Ishikawa (cell line): ENCODE data around the gene ALDH3A1.

ENCODE experiments used
- CEBPB ChIP-seq: IDR thresholded peaks from 2 replicates; pipeline ENCODE4 v1.6.1; 2012
- CREB1 ChIP-seq: IDR thresholded peaks from 2 replicates; pipeline ENCODE4 v1.6.1; 2012; ENCODE audit warnings: low read depth
- EGR1 ChIP-seq: IDR thresholded peaks from 2 replicates; pipeline ENCODE4 v1.6.1; 2012
- EP300 ChIP-seq: IDR thresholded peaks from 2 replicates; pipeline ENCODE4 v1.6.1; 2012; ENCODE audit warnings: borderline replicate concordance
- FOXM1 ChIP-seq: IDR thresholded peaks from 2 replicates; pipeline ENCODE4 v1.6.1; 2012; ENCODE audit warnings: low read depth, borderline replicate concordance
- MAX ChIP-seq: IDR thresholded peaks from 2 replicates; pipeline ENCODE4 v1.6.1; 2012
- NFIC ChIP-seq: IDR thresholded peaks from 2 replicates; pipeline ENCODE4 v1.6.1; 2012
- RAD21 ChIP-seq: IDR thresholded peaks from 2 replicates; pipeline ENCODE4 v1.6.1; 2012; ENCODE audit warnings: low read depth
- TAF1 ChIP-seq: IDR thresholded peaks from 2 replicates; pipeline ENCODE4 v1.6.1; 2012; ENCODE audit warnings: low read depth, mild to moderate bottlenecking
- TCF12 ChIP-seq: IDR thresholded peaks from 2 replicates; pipeline ENCODE4 v1.6.1; 2012; ENCODE audit warnings: low read depth
- TEAD4 ChIP-seq: IDR thresholded peaks from 2 replicates; pipeline ENCODE4 v1.6.1; 2012
- USF1 ChIP-seq: IDR thresholded peaks from 2 replicates; pipeline ENCODE4 v1.6.1; 2012
- YY1 ChIP-seq: IDR thresholded peaks from 2 replicates; pipeline ENCODE4 v1.6.1; 2012; ENCODE audit warnings: low read depth
- ZBTB7A ChIP-seq: IDR thresholded peaks from 2 replicates; pipeline ENCODE4 v1.6.1; 2012; ENCODE audit warnings: low read depth
- TF ChIP-seq, protein P1 (sequence below): IDR thresholded peaks from 2 replicates; pipeline ENCODE4 v1.6.1; 2012; ENCODE audit warnings: low read depth, mild to moderate bottlenecking

ALDH3A1 gene

DNA sequence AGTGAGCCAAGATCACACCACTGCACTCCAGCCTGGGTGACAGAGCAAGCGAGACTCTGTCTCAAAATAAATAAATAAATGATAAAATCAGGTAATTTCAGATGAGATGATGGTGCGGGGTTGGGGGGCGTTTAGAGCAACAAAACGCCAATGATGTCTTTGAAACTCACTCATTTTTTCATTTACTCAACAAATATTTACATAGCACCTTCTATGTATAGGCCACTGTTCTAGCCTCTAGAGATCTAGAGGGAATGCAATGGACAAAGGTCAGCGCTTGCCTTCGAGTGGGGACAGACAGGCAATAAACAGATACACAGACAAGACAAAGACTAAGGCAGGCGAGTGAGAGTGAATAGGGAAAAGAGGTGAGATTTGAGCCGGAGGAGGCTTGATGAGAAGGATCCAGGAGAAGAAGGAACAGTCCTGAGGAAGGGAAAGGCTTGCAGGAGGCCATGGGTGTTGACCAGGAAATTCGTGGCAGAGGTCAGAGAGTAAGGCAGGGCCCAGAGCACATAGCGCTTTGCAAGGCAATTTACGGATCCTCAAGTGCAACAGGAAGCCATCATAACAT lies 14.1 kb downstream of the ALDH3A1 start:
- TF ChIP-seq NFIC = no peak
- no peak for TF ChIP-seq CEBPB
- TF ChIP-seq, protein P1, sequence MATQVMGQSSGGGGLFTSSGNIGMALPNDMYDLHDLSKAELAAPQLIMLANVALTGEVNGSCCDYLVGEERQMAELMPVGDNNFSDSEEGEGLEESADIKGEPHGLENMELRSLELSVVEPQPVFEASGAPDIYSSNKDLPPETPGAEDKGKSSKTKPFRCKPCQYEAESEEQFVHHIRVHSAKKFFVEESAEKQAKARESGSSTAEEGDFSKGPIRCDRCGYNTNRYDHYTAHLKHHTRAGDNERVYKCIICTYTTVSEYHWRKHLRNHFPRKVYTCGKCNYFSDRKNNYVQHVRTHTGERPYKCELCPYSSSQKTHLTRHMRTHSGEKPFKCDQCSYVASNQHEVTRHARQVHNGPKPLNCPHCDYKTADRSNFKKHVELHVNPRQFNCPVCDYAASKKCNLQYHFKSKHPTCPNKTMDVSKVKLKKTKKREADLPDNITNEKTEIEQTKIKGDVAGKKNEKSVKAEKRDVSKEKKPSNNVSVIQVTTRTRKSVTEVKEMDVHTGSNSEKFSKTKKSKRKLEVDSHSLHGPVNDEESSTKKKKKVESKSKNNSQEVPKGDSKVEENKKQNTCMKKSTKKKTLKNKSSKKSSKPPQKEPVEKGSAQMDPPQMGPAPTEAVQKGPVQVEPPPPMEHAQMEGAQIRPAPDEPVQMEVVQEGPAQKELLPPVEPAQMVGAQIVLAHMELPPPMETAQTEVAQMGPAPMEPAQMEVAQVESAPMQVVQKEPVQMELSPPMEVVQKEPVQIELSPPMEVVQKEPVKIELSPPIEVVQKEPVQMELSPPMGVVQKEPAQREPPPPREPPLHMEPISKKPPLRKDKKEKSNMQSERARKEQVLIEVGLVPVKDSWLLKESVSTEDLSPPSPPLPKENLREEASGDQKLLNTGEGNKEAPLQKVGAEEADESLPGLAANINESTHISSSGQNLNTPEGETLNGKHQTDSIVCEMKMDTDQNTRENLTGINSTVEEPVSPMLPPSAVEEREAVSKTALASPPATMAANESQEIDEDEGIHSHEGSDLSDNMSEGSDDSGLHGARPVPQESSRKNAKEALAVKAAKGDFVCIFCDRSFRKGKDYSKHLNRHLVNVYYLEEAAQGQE = no peak
- TF ChIP-seq TAF1 = no peak
- TF ChIP-seq USF1 = no peak
- TF ChIP-seq EGR1 = no peak
- no peak for TF ChIP-seq TCF12
- no peak for TF ChIP-seq YY1
- TF ChIP-seq ZBTB7A = no peak
- TF ChIP-seq MAX = no peak
- TF ChIP-seq EP300 = no peak
- no peak for TF ChIP-seq RAD21
- no peak for TF ChIP-seq TEAD4

DNA sequence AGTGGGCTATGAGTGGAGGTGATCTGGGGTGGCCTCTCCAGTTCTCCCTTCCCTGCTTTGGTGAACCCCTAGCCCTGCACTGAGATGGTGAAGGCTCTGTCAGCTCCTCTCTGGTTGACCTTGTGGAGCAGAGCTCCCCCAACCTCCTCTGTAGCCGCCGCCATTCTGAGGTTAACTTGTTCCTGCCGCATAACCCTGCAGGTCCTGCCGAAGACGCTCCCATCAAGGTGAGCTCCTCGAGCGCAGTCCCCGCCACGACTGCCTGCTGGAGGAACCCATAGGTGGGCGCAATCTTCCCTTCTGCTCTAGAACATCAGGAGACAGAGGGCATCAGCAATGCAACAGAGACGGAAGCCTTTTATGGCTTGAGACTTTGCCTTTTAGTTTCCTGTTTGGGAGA lies 16.5 kb downstream of the ALDH3A1 start:
- TF ChIP-seq ZBTB7A (no peak), CREB1 (no peak), NFIC (no peak)

GRCh38 chr17:19730843-19731242 lies 17.3 kb downstream of the ALDH3A1 start:
- no peak for TF ChIP-seq MAX
- TF ChIP-seq EP300 = no peak
- no peak for TF ChIP-seq TCF12
- TF ChIP-seq FOXM1 = no peak
- TF ChIP-seq, protein P1 = no peak

DNA sequence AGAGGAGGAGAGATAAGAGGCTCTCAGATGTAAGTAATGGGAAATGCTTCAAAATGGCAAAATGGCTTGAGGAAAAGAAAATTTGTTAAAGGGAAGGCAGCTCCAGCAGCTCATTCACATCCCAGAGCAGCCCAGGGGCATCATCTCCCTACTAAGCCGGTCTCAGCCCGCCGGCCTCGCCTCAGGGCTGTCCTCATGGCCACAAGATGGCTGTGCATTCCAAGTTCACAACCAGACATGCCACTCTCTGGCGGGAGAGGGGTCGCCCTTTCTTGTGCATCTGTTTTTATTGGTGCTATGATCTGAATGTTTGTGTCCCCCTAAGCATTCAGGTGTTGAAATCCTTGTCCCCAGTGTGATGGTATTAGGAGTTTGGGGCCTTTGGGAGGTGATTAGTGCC lies 18.2 kb downstream of the ALDH3A1 start:
- TF ChIP-seq MAX = no peak
- no peak for TF ChIP-seq YY1
- TF ChIP-seq USF1 = no peak
- no peak for TF ChIP-seq CREB1
- TF ChIP-seq FOXM1 = no peak
- TF ChIP-seq RAD21 = no peak
- no peak for TF ChIP-seq TEAD4
- TF ChIP-seq EGR1 = no peak
- TF ChIP-seq, protein P1 = no peak
- no peak for TF ChIP-seq TAF1
- TF ChIP-seq TCF12 = no peak
- TF ChIP-seq EP300 = no peak
- TF ChIP-seq ZBTB7A = no peak
- TF ChIP-seq CEBPB = no peak
- no peak for TF ChIP-seq NFIC

DNA sequence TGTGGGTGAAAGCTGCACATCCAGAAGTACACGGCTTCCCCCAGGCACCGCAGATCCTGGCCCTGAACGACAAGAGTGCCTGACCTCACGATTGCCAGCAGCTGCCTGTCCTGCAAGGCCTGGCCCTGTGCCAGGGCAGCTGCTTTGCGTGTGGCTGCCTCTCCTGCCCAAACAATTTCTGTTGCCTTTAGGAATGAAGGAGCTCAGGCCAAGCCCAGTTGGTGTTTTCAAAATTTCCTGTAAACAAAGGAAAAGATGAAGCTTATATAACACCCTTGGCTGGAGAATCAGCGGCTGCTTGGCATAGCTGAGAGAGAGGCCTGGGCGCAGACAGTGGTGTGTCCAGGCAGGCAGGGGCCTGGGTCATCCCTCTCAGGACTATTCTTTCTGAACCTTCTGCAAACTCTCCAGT lies 20.0 kb downstream of the ALDH3A1 start:
- TF ChIP-seq TCF12 (peak; percentile 97), TEAD4 (peak; percentile 87), EP300 (peak; percentile 95), RAD21 (peak; percentile 19), USF1 (peak; percentile 32; the same call in 1 of the 2 replicates), EGR1 (no peak), FOXM1 (peak; percentile 94), TAF1 (no peak), CEBPB (no peak), NFIC (peak; percentile 99), MAX (peak; percentile 58; the same call in 1 of the 2 replicates)
- TF ChIP-seq, protein P1 = no peak
